GM23338 (cell line): ENCODE measurements around the gene TMEM106C. TPM values are rescaled to one million over a fixed set of nuclear protein-coding genes. Genes with fewer than 3 reads are reported as not detected.

Experiments
- ATAC-seq: fragments of 200-7000 bp; cut with Tn5 transposase; 3 replicates; pipeline ENCODE4 v1.9.1; 2020
- DNase-seq: peaks from one replicate; pipeline ENCODE4 v3.0.0-alpha.2; 2015; ENCODE audit warnings: low spot score
- H2AFZ ChIP-seq: fragments of 200-600 bp; sonication (generic); 2 replicates; pipeline ENCODE4 v1.8.0; 2016; ENCODE audit warnings: antibody characterized with exemption, mild to moderate bottlenecking, moderate library complexity
- H3F3A ChIP-seq: fragments of 200-600 bp; sonication (generic); replicated peaks from 2 replicates; pipeline ENCODE4 v1.8.0; 2017; ENCODE audit warnings: antibody characterized with exemption, mixed run types, low read depth
- H3K27ac ChIP-seq: fragments of 200-600 bp; sonication (generic); 2 replicates; pipeline ENCODE4 v1.6.1; 2016; ENCODE audit warnings: low read depth
- H3K27me3 ChIP-seq: fragments of 200-600 bp; sonication (generic); 2 replicates; pipeline ENCODE4 v1.8.0; 2016; ENCODE audit warnings: mild to moderate bottlenecking, mixed run types, moderate library complexity; ENCODE audit not compliant: insufficient read depth
- H3K36me3 ChIP-seq: fragments of 200-600 bp; sonication (generic); 2 replicates; pipeline ENCODE4 v1.8.0; 2016; ENCODE audit warnings: mild to moderate bottlenecking; ENCODE audit not compliant: insufficient read depth
- H3K4me1 ChIP-seq: fragments of 200-600 bp; sonication (generic); 2 replicates; pipeline ENCODE4 v1.8.0; 2016; ENCODE audit warnings: mild to moderate bottlenecking, moderate library complexity; ENCODE audit not compliant: insufficient read depth
- H3K4me2 ChIP-seq: fragments of 200-600 bp; sonication (generic); 2 replicates; pipeline ENCODE4 v1.7.1; 2017; ENCODE audit warnings: mixed run types
- H3K4me3 ChIP-seq: fragments of 200-600 bp; sonication (generic); 2 replicates; pipeline ENCODE4 v1.6.1; 2016; ENCODE audit warnings: mixed run types
- H3K79me2 ChIP-seq: fragments of 200-600 bp; sonication (generic); replicated peaks from 2 replicates; pipeline ENCODE4 v1.8.0; 2017; ENCODE audit warnings: mild to moderate bottlenecking; ENCODE audit not compliant: insufficient read depth
- H3K9me2 ChIP-seq: fragments of 200-600 bp; sonication (generic); 2 replicates; pipeline ENCODE4 v1.8.0; 2017; ENCODE audit not compliant: insufficient read depth
- H4K20me1 ChIP-seq: fragments of 200-600 bp; sonication (generic); replicated peaks from 2 replicates; pipeline ENCODE4 v1.8.0; 2017; ENCODE audit warnings: mild to moderate bottlenecking; ENCODE audit not compliant: insufficient read depth
- H3K27ac Mint-ChIP-seq: 2 replicates; pipeline ENCODE4 v1.8.0; 2020; ENCODE audit warnings: inconsistent platforms, mild to moderate bottlenecking, moderate library complexity, mixed read lengths
- H3K27me3 Mint-ChIP-seq: 3 replicates; pipeline ENCODE4 v1.8.0; 2022; ENCODE audit warnings: low read depth, mild to moderate bottlenecking, moderate library complexity, mixed read lengths, inconsistent platforms; ENCODE audit not compliant: insufficient read depth, poor library complexity
- H3K36me3 Mint-ChIP-seq: 3 replicates; pipeline ENCODE4 v1.8.0; 2021; ENCODE audit warnings: low read depth, mild to moderate bottlenecking, inconsistent platforms, moderate library complexity, mixed read lengths
- H3K4me1 Mint-ChIP-seq: 3 replicates; pipeline ENCODE4 v1.8.0; 2020; ENCODE audit warnings: mild to moderate bottlenecking, inconsistent platforms, mixed read lengths
- H3K4me3 Mint-ChIP-seq: 3 replicates; pipeline ENCODE4 v1.8.0; 2021; ENCODE audit warnings: moderate library complexity, mild to moderate bottlenecking, inconsistent platforms, mixed read lengths
- H3K9me3 Mint-ChIP-seq: 3 replicates; pipeline ENCODE4 v1.8.0; 2020; ENCODE audit warnings: moderate library complexity, mild to moderate bottlenecking, inconsistent platforms, mixed read lengths
- CREB1 ChIP-seq: fragments of 250-450 bp; sonication (Bioruptor Pico); IDR thresholded peaks from 2 replicates; pipeline ENCODE4 v1.5.0; 2020; ENCODE audit warnings: low read depth, mild to moderate bottlenecking, moderate library complexity
- CTCF ChIP-seq, 2 experiments: fragments of 200-600 bp in 1 of 2; sonication (generic) in 1 of 2; conservative IDR thresholded peaks; 2 replicates each; pipeline versions ENCODE4 v1.5.1 to v1.6.1; 2016 to 2017; ENCODE audit warnings: antibody characterized with exemption in 2 of 2, low read depth in 2 of 2, mild to moderate bottlenecking in 2 of 2, moderate library complexity in 1 of 2
- EZH2 ChIP-seq: fragments of 200-600 bp; sonication (generic); IDR thresholded peaks from one replicate; pipeline ENCODE4 v1.8.0; 2017; ENCODE audit warnings: antibody characterized with exemption, mild to moderate bottlenecking, low read depth; ENCODE audit not compliant: unreplicated experiment
- EZH2phosphoT487 ChIP-seq: fragments of 200-600 bp; sonication (generic); IDR thresholded peaks from one replicate; pipeline ENCODE4 v1.8.1; 2018; ENCODE audit warnings: antibody characterized with exemption; ENCODE audit not compliant: unreplicated experiment
- JUNB ChIP-seq: IDR thresholded peaks from one replicate; pipeline ENCODE4 v1.6.1; 2016; ENCODE audit warnings: antibody characterized with exemption; ENCODE audit not compliant: unreplicated experiment
- NANOG ChIP-seq: IDR thresholded peaks from 2 replicates; pipeline ENCODE4 v1.6.1; 2016; ENCODE audit warnings: antibody characterized with exemption, borderline replicate concordance
- POLR2AphosphoS5 ChIP-seq: IDR thresholded peaks from 2 replicates; pipeline ENCODE4 v1.6.1; 2016; ENCODE audit warnings: antibody characterized with exemption, low read depth
- STAT1 ChIP-seq: IDR thresholded peaks from one replicate; pipeline ENCODE4 v1.6.1; 2016; ENCODE audit warnings: antibody characterized with exemption; ENCODE audit not compliant: unreplicated experiment
- ZNF114 ChIP-seq: fragments of 250-450 bp; sonication (Bioruptor Pico); IDR thresholded peaks from 2 replicates; pipeline ENCODE4 v1.5.0; 2020; ENCODE audit warnings: mild to moderate bottlenecking, moderate library complexity
- ZNF331 ChIP-seq: fragments of 250-450 bp; sonication (Bioruptor Pico); IDR thresholded peaks from 2 replicates; pipeline ENCODE4 v1.5.0; 2020; ENCODE audit warnings: low read depth, mild to moderate bottlenecking, moderate library complexity
- ZNF462 ChIP-seq: fragments of 250-450 bp; sonication (Bioruptor Pico); IDR thresholded peaks from 2 replicates; pipeline ENCODE4 v1.5.0; 2020; ENCODE audit warnings: mild to moderate bottlenecking, moderate library complexity
- polyA plus RNA-seq: library from polyadenylated mRNA; unstranded; fragments of >200 nt; fragmentation: Nextera tagmentation; extraction: Ambion mirVana; gene quantifications from 2 replicates; pipeline ENCODE4 v1.2.1, GENCODE V29; 2016
- total RNA-seq: library from RNA; depleted of rRNA; stranded (reverse); fragments of >200 nt; shearing (Covaris generic); gene quantifications from 2 replicates; pipeline ENCODE4 v1.2.3, GENCODE V29; 2014
- TF ChIP-seq, protein P1 (sequence below): IDR thresholded peaks from one replicate; pipeline ENCODE4 v1.6.1; 2018; ENCODE audit warnings: antibody characterized with exemption; ENCODE audit not compliant: unreplicated experiment
- TF ChIP-seq, protein P2 (sequence below): IDR thresholded peaks from 2 replicates; pipeline ENCODE4 v1.6.1; 2016; ENCODE audit warnings: antibody characterized with exemption

Gene TMEM106C
- total and polyA plus RNA-seq, 2 experiments from 2014 or later, result 43.5 to 83.7 TPM

- no peaks in the 10 kb centered on the region for H3K9me3 Mint-ChIP-seq
These were observed 9.5 kb downstream of the TMEM106C start for GRCh38 chr12:47972895-47973294.

More at GRCh38 chr12:47972895-47973294, 9.5 kb downstream of the TMEM106C start:
- H3K36me3 Mint-ChIP-seq, result no peaks in the 10 kb centered on the region
- Histone ChIP-seq H3K4me3 (no peak overlapping the region), H2AFZ (no peak overlapping the region), H3K27me3 (no peaks in the 10 kb centered on the region), H3K36me3 (no peaks in the 10 kb centered on the region), H3K79me2 (no peaks in the 10 kb centered on the region), H3F3A (no peaks in the 10 kb centered on the region), H3K27ac (no peak overlapping the region), H4K20me1 (no peaks in the 10 kb centered on the region), H3K4me2 (no peak overlapping the region), H3K9me2 (no peaks in the 10 kb centered on the region), H3K4me1 (no peaks in the 10 kb centered on the region)
- TF ChIP-seq, protein P1, sequence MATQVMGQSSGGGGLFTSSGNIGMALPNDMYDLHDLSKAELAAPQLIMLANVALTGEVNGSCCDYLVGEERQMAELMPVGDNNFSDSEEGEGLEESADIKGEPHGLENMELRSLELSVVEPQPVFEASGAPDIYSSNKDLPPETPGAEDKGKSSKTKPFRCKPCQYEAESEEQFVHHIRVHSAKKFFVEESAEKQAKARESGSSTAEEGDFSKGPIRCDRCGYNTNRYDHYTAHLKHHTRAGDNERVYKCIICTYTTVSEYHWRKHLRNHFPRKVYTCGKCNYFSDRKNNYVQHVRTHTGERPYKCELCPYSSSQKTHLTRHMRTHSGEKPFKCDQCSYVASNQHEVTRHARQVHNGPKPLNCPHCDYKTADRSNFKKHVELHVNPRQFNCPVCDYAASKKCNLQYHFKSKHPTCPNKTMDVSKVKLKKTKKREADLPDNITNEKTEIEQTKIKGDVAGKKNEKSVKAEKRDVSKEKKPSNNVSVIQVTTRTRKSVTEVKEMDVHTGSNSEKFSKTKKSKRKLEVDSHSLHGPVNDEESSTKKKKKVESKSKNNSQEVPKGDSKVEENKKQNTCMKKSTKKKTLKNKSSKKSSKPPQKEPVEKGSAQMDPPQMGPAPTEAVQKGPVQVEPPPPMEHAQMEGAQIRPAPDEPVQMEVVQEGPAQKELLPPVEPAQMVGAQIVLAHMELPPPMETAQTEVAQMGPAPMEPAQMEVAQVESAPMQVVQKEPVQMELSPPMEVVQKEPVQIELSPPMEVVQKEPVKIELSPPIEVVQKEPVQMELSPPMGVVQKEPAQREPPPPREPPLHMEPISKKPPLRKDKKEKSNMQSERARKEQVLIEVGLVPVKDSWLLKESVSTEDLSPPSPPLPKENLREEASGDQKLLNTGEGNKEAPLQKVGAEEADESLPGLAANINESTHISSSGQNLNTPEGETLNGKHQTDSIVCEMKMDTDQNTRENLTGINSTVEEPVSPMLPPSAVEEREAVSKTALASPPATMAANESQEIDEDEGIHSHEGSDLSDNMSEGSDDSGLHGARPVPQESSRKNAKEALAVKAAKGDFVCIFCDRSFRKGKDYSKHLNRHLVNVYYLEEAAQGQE, result no peak
- TF ChIP-seq, protein P2, sequence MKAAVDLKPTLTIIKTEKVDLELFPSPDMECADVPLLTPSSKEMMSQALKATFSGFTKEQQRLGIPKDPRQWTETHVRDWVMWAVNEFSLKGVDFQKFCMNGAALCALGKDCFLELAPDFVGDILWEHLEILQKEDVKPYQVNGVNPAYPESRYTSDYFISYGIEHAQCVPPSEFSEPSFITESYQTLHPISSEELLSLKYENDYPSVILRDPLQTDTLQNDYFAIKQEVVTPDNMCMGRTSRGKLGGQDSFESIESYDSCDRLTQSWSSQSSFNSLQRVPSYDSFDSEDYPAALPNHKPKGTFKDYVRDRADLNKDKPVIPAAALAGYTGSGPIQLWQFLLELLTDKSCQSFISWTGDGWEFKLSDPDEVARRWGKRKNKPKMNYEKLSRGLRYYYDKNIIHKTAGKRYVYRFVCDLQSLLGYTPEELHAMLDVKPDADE, result no peak
- TF ChIP-seq EZH2phosphoT487 (no peak), JUNB (no peak), POLR2AphosphoS5 (no peak), EZH2 (no peak), CTCF (conservative IDR thresholded peaks at IDR 0.05; ENCODE audit: low read depth in 2 of 2) (no peak), CREB1 (CRISPR knock-in tag) (no peak), ZNF331 (CRISPR knock-in tag) (no peak), ZNF462 (no peak), ZNF114 (no peak), STAT1 (no peak), NANOG (no peak)
- no peak overlapping the region for H3K27ac Mint-ChIP-seq
- DNase-seq (no peak), ATAC-seq (no peak)
- H3K27me3 Mint-ChIP-seq, result peaks cover 10% of the 10 kb centered on the region
- no peak overlapping the region for H3K4me3 Mint-ChIP-seq
- no peaks in the 10 kb centered on the region for H3K4me1 Mint-ChIP-seq
